GM12873 (cell line): ENCODE data around the gene PGBD4.

Experiments used
- CTCF ChIP-seq: IDR thresholded peaks from 2 replicates; pipeline ENCODE4 v1.5.1; 2012; ENCODE audit warnings: low read depth, mild to moderate bottlenecking, moderate library complexity, low read length, control low read depth; ENCODE audit not compliant: insufficient read depth; ENCODE audit errors: missing control alignments

Gene PGBD4

GRCh38 chr15:34128898-34129297 lies 27.0 kb downstream of the PGBD4 start:
- TF ChIP-seq CTCF: no peak

GRCh38 chr15:34132881-34133280 lies 31.0 kb downstream of the PGBD4 start:
- TF ChIP-seq CTCF: no peak

- no peak for TF ChIP-seq CTCF
Observed at GRCh38 chr15:34133511-34133910, 31.6 kb downstream of the PGBD4 start.

GRCh38 chr15:34147371-34148140 lies 45.7 kb downstream of the PGBD4 start:
- no peak for TF ChIP-seq CTCF

GRCh38 chr15:34154725-34155204 lies 52.9 kb downstream of the PGBD4 start:
- no peak for TF ChIP-seq CTCF

- no peak for TF ChIP-seq CTCF
Observed at GRCh38 chr15:34155859-34156258, 54.0 kb downstream of the PGBD4 start.
